HG02970 (cell line): Measurements from ENCODE around the gene SLC6A4.
"Not testable (repeated sequence)": the region's sequence is repeated elsewhere in the genome, so short reads cannot be mapped to it uniquely, and the experiment has no call there.

ENCODE experiments used
- ATAC-seq: cut with Tn5 transposase; IDR thresholded peaks from one replicate; pipeline ENCODE4 v1.9.1; 2021; ENCODE audit warnings: mild to moderate bottlenecking, moderate library complexity, moderate number of reproducible peaks; ENCODE audit not compliant: unreplicated experiment, low FRiP score

Gene SLC6A4

DNA sequence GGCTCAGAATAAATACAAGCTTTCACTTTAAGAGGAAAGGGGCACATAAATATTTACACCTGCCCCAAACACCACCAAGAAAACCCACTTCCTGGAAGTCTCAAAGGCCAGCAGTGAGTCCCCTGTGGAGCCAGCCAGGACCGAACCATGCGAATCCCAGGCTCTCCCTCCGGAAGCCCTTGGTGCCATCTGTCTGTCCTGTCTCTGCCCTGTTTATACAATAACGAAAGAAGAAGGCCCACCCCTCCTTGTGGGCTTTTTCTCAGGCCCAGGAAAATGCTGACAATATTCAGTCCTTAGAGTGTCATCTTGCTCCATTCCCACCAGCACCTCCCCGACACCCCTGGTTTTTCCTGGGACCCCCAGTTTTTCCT lies 3.6 kb upstream of the SLC6A4 start:
- ATAC-seq: no peak

DNA sequence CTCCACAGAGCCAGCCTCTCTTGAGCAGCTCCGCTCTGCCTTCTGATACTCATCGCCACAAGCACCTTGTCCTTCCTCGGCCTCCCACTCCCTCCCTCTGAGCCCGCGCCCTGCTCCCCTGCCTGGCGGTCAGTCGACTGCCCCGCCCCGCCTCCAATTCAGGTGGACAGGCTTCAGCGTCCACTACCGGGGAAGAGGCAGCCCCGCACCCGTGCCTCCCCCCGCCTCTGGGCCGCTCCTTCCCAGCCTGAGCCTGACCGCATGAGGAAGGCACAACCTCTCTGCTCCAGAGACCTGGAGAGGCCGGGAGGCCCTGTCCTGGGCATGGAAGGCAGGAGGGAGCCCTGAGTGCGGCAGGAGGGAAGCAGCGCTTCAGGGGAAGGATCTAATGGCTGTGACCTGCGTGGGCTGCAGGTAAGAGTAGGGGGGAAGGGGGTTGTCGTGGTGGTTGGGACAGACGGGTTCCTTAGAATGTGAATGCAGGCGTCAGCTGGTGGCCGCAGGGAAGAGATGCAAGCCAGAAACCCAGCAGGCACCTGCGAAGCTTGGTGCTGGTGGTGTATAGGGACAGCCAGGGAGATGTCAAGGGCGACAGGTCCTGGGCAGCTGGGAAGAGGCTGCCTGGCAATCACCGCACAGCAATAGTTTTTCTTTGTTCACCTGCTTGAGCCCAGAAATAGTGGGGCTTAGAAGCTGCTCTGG lies 3.0 kb upstream of the SLC6A4 start:
- ATAC-seq: no peak

DNA sequence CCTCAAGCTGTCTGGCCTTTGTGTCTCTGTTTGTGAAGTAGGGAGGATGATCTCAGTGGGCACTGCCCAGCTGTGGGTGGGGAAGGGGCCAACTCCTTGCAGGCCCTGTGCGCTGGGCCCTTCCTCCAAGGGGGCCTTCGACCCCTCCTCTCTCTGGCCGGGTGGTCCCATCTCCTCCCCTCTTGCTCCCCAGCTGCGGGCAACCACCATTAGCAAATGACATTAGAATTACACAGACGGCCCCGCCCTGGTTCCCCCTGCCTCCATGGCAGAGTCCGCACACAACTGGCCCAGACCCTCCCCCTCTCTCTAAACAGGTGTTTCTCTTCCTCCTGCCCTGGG lies 2.5 kb upstream of the SLC6A4 start:
- ATAC-seq: no peak

DNA sequence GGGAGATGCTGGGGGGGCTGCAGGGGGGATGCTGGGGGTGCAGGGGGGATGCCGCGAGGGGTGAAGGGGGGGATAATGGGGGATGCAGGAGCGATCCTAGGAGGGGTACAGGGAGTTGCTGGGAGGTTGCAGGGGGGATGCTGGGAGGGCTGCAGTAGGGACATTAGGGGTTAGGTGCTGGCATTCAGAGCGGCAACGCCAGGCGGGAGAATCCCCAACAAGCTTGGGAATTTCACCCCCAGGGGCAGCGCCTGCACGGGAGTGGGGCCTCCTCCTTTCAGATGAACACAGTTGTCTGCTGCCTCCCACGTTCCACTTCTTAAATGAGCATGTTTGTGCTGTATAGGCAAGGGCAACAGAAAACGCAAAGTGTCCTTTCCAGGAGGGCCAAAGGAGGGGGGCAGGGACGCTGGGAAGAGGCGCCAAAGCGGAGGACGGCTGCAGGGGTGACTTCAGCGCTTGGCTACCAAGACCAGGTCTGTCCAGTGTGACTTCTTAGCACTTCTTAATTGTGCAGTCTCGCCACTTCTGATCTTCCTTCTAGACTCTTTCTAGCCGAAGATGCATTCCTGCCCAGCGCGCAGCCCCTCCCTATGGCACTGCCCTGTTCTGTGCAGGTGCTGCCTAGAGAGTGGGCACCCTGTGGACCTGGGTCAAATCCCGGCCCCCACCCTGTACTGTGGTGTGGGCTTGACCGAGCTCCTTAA lies 2.0 kb upstream of the SLC6A4 start:
- ATAC-seq: no peak

DNA sequence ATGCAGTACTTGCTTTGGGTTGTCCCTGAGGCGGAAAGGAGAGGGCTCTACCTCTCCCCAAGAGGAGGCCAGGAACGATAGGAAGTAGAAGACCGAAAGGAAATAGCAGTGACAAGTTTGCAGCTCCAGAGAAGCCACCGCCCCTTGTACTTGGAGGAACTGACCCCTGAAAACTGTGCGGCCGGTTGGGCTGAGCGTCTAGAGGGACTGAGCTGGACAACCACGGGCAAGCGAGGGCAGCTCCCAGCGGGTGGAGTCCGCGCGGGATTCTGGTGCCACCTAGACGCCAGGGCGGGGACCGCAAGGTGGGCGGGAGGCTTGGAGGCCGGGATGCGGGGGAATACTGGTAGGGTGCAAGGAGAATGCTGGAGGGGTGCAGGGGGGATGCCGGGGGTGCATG lies 1.3 kb upstream of the SLC6A4 start:
- no peak for ATAC-seq

DNA sequence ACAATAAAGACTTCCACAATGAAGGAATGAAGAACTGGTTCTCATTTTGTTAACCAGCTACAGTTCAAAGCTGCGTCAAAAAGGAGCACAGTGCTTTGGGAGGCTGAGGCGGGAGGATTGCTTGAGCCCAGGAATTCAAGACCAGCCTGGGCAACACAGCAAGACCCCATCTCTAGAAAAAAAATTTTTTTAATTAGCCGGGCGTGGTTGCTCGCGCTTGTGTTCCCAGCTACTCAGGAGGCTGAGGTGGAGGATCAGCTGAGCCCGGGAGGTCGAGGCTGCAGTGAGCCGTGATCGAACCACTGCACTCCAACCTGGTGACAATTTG lies 764 bp upstream of the SLC6A4 start:
- ATAC-seq: no peak

DNA sequence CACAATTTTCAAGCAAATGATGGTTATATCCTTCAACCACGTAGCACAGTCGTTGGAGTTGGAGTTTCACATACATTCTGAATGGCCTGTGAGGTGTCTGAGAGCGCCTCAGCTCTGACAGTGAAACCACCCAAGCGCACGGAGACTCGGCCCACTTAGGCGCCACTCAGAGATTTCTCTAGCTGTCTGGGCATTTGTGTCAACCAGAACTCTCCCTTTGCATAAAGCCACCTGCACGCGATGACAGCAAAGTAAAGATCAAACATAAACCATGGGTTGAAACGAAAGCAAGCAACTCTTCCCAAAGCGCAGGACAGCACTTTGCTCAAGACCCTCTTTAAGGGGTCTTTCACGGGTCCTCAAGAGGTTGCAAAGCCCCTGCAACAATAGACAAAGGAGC lies 533 bp downstream of the SLC6A4 start:
- no peak for ATAC-seq

DNA sequence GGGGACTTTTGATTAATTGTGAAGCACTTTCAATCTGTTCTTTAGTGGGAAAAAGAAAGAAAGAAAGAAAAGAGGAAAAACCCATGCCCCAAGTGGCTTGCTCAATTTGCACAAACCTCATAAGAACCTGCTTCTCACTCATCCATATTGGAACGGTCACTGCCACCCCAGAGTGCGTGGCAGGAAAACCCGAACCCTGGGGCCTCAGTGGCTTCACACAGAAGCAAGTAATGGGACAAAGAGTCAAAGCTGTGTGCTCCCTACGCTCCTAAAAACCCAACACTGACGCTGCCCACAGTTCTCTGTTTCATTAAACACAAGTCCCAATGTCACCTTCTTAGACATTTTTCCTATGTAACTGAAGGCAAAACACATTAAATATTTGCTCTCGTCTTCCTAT lies 1.2 kb downstream of the SLC6A4 start:
- no peak for ATAC-seq

DNA sequence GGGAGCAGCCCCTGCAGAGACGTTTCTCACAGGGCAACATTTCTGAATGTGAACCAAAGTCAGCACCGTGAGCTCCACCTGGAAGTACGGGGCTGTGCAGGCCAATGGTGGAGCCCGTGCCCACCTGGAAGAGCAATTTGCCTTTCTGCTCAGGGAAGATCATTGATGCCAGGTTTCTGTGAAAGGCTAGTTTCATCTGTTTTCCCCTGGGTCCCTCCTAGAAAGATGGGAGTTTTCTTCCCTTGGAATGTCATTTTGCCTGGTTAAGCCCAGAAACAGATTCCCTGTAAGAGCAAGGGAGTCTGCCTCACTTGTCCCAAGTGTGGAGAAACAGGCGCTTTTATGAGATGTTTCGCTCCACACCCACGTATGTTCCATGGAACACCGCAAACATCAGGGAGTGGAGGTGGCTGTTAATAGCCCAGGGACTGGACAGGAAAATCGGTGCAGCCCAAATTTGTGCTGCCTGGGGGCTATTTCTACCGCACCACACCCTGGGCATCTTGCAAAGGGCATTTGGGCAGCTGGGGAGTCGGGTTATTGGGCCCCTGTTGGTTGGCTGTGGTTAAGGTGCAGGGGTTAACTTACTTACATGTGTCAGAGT lies 2.6 kb downstream of the SLC6A4 start:
- ATAC-seq: no peak

DNA sequence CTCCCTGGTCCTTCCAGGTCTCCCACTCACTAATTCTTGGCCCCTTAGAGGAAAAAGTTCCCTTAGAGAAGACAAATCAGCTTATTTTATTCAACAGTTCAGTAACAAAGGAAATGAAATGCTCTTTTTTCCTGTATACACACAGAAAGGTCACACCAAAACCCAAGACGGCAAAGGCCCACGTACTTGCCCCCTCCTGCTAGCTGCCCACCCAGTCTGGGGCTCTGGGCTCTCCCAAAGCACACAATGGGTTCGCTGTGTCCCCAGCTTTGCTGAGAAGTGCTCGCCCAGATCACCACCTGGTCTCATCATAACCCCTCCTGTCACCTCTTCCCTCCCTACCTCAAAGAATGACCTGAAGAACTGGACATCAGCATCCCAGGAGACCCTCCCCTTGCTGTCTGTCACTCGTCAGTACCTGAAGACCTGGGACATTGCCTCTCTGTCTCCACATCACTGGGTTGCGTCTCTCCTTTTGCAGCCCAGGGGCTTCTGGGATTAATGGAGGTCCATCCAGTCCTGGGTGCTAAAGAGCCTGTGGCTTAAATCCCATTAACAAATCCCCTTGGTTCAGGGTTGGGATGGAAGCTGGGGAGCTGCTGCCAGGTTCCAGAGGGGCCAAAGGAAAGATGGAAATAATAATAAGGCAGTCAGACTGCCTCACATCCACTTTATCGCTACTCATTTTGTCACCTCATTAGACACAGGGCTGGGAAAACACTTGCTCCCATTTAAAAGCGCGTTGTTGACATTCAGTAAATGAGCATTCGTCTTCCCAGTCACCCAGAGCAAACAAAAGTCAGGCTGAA lies 3.3 kb downstream of the SLC6A4 start:
- no peak for ATAC-seq

DNA sequence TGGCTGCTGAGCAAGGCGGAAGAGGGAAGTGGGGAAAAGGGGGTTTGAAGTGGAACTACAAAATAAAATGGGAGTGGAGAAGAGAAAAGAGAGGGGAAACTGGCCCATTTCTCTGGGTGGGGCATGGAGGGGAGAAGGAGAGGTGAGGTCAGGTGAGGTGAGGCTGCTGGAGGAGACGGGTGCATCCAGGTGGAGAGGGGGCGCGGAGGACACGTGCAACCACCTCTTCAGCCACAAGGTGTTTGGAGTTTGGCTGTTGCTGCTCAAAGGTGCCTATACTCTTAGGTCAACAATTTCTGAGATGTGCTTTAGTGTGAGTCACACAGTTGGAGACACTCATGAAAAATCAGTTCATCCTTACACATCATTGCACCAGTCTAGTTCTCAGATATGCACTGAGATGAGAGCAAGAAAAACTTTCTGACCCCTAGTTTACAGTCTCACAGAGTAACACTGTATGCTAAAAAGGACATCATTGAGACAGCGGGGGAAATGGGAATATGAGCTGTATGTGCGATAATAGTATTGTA lies 4.8 kb downstream of the SLC6A4 start:
- ATAC-seq: no peak

DNA sequence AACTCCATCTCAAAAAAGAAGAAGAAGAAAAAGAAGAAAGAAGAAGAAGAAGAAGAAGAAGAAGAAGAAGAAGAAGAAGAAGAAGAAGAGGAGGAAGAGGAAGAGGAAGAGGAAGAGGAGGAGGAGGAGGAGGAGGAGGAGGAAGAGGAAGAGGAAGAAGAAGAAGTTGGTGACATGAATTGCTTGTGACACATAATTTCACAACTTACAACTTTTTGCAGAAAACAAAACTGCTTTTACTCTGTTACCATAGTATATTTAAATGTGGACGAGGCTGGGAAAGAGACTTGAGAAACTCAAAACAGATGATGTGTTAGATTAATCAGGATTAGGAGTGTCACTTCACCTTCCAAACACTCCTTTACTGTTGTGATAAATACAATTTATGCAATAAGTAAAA lies 5.5 kb downstream of the SLC6A4 start:
- not testable (repeated sequence) for ATAC-seq

DNA sequence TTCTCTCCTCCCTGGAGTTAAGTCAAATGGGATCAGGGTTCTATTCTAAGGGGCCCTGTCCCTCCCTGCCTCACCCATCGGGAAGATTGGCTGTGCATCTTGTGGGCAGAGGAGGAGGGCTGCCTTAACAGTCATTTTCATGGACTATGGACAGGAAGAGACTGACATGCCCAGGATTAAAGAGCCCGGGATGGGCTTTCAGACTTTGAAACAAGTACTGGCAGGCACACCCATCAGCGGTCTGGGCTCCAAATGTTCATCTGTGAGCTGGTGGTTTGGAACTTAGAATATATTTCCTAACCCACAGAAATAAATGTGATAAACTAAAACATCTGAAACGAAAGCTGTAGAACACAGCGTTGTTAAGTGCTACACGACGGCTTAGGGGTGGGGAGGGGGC lies 6.5 kb downstream of the SLC6A4 start:
- no peak for ATAC-seq

DNA sequence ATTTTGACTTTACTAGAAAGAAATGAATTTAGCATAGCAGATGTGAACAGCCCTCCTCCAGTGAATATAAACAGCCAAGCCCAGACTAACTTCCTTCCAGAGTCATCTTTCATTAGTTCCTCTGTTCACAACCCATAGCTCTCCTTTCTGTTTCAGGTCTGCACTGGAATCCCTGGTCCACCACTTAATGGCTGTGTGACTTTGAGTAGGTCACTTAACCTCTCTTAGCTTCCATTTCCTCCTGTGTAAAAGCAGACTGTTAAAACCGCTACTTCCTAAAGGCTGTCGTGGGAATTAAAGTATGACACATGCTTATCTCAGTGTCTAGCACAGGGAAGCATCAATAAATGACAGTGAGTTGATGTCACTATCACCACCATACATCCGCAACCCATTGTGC lies 7.5 kb downstream of the SLC6A4 start:
- no peak for ATAC-seq

DNA sequence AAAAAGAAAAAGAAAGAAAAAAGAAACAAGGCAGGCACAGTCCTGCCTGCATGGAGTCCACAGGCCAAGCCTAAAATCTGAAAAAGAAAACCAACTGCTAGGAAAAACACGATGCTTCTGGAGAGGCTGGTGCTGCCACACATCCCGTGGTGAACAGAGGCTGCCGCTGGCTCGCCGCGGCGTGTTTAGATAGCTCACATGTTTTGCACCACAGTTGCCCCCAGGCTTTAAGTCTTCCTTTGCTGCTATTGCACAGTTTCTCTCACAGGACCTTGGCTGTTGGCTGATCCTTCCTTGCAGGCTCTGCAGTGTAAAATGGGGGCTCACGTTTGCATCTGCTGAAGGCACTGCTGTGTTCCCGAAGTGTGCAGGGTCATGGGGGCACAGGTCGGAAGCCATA lies 8.6 kb downstream of the SLC6A4 start:
- no peak for ATAC-seq

DNA sequence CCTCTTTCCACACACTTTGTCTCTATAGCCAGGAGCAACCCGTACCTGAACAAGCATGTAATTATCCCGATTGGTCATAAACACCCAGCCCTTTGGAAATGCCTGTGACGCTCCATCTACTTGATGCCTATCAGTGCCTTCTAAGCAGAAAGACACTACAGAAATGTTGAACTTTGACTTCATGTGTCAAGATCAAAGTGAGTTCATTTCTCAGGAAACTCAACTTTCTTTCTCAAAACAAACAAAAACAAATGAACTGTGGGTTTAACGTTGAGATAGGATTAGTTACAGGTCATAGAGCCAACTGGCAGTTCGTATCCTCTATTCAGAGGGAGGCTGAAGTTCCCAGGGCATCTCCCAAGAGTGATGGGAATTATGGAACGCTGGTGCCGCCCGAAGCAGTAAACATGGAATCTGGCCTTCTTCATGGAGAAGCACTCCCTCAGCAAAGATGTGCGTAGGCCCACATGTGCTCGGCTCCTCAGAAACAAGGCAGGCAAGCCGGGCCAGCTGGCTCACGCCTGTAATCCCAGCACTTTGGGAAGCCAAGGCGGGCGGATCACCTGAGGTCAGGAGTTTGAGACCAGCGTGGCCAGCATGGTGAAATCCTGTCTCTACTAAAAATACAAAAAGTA lies 9.5 kb downstream of the SLC6A4 start:
- ATAC-seq: no peak

DNA sequence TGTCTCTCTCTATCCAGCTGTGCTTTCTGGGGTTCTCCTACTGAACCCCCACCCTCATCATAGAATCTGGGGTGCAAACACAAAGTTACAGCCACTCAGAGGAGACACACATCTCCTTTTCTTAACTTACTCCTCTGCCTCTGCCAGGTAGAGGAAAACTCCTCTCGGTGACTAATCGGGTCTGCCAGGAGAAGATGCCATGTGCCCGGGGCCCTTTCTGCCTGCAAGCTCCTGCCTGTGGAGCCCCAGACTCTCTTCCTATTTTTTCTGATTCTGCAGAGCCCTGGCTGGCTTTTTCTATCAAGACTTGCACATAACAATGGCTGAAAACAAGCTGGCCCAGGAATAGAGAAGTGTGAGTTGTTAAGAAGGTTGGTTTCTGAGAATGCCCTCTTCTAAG lies 10.4 kb downstream of the SLC6A4 start:
- no peak for ATAC-seq

DNA sequence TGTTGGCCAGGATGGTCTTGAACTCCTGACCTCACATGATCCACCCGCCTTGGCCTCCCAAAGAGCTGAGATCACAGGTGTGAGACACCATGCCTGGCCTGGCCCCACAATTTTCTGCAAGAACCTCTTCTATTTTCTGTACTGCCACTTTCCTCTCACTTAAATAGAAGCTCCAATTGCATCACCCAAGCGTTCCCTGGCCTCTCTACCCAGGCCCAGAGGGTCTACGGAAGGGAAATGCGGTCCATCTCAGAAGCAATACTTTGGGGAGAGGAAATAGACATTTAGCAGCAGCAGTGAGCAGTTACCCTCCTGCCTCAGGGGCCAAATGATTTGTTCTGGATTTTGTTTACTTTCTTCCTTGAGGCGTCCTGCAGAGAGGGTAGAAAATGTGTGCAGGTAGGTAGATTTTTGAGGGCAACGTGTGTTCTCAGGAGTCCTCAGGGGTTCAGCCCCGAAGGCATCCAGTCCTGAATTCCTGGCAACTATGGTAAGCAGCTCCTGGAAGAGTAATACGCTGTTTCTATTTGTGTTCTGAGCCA lies 11.0 kb downstream of the SLC6A4 start:
- ATAC-seq: no peak

DNA sequence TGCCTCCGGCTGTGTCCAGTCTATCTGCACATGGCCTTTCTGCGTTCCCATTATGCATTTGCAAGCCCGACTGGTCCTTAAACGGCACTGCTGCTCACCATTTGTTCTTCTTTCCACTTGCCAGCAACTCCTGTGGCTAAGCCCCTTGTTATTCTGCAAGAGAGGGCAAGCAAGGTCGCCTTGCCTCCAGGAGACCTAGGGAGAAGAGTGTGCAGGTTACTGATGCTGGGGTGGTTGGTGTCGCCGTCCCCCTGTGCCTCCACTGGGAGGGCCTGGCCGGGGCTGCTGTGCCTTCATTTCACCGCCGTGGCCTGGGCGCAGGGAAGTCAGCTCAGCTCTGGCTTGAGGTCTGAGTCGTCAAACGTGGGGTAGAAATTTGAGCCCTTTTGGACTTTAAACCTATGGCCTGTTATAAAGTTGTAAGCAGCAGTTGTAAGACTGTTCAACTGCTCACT lies 12.7 kb downstream of the SLC6A4 start:
- ATAC-seq: no peak

DNA sequence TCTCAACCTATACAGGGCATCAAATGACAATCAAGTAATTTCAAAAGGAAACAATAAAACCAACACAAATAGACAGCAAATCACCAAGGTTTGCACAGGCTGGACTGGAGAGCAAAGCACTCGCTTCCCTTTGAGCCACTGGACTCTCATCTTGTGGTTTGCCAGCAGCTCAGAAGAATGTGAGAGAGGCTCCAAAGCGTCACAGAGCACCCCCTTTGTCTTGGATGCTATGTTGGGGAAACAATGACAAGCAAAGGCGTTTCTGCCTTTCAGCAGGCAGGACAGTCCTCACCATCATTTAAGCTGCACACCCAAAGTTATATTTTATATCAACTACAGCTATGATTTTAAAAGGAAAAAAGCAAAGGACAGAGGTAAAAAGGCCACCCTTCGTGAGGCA lies 13.2 kb downstream of the SLC6A4 start:
- no peak for ATAC-seq
